ENCODE data around the gene DCTPP1. TPM values are rescaled to one million over a fixed set of nuclear protein-coding genes. Genes with fewer than 3 reads are reported as not detected.
A peak's percentile ranks its signal among the peaks of the same experiment; 100 is the strongest.

The DCTPP1 gene
- total RNA-seq, 4 donors from 2014 or later: 7.4 to 28.6 (median 22.7) TPM

- WGBS, 2 donors: 25 to 50% methylated on average over 2 of the region's 2 CpGs
- no peak for DNase-seq
These were observed 46.3 kb downstream of the DCTPP1 start for GRCh38 chr16:30383521-30383920.

GRCh38 chr16:30382111-30382881 lies 47.5 kb downstream of the DCTPP1 start, which contains the start of gene SEPTIN1:
Gene SEPTIN1, minus strand, starts transcription at chr16:30382561. Its CDS starts 19 bp downstream, at chr16:30382542.
- peak within 1 kb of the TSS in 2 of 4 donors; percentile 27 to 43 for H3K4me3 ChIP-seq
- no peaks in the 10 kb centered on the region for H3K36me3 ChIP-seq
- peaks cover 6 to 43% (median 10%) of the 10 kb centered on the region in 3 donors for H3K4me1 ChIP-seq
- no peaks in the 10 kb centered on the region for H3K9me3 ChIP-seq
- 46 to 49% methylated on average over 5 to 7 of the region's 12 CpGs for WGBS, 2 donors
- H3K27me3 ChIP-seq: no peaks in the 10 kb centered on the region
- peak within 1 kb of the TSS in 3 of 4 donors; percentile 19 to 60 (median 52) for H3K27ac ChIP-seq
- DNase-seq: no peak
- no peak for TF ChIP-seq CTCF (IDR thresholded peaks at IDR 0.05)
- peak in 1 of 4 donors; percentile 32 for TF ChIP-seq POLR2A (IDR thresholded peaks at IDR 0.05)
- intact Hi-C loops (cut with DNase I): no loop called here

More at GRCh38 chr16:30383521-30383920, 46.3 kb downstream of the DCTPP1 start:
- Histone ChIP-seq H3K4me3 (no peak overlapping the region), H3K27me3 (no peaks in the 10 kb centered on the region), H3K4me1 (peaks cover 5 to 34% (median 7%) of the 10 kb centered on the region in 3 donors), H3K27ac (no peak overlapping the region), H3K9me3 (no peaks in the 10 kb centered on the region), H3K36me3 (no peaks in the 10 kb centered on the region)
- TF ChIP-seq CTCF (IDR thresholded peaks at IDR 0.05): no peak
- no peak for TF ChIP-seq POLR2A (IDR thresholded peaks at IDR 0.05)
- intact Hi-C loops (cut with DNase I): no loop called here

GRCh38 chr16:30381291-30382041 lies 48.4 kb downstream of the DCTPP1 start:
- DNase-seq: no peak
- Histone ChIP-seq H3K36me3 (no peaks in the 10 kb centered on the region), H3K9me3 (no peaks in the 10 kb centered on the region), H3K4me1 (peaks cover 13 to 51% (median 16%) of the 10 kb centered on the region in 3 donors), H3K27ac (peak overlapping the region in 3 of 4 donors; percentile 19 to 60 (median 52)), H3K27me3 (no peaks in the 10 kb centered on the region), H3K4me3 (peak overlapping the region in 2 of 4 donors; percentile 27 to 43)
- intact Hi-C loops (cut with DNase I): no loop called here
- 68 to 70% methylated on average over 4 to 7 of the region's 13 CpGs for WGBS, 2 donors
- TF ChIP-seq POLR2A (IDR thresholded peaks at IDR 0.05): no peak
- TF ChIP-seq CTCF (IDR thresholded peaks at IDR 0.05): no peak

GRCh38 chr16:30380803-30381208 lies 49.0 kb downstream of the DCTPP1 start:
- Histone ChIP-seq H3K36me3 (no peaks in the 10 kb centered on the region), H3K27me3 (no peaks in the 10 kb centered on the region), H3K27ac (peak overlapping the region in 2 of 4 donors; percentile 52 to 60), H3K9me3 (no peaks in the 10 kb centered on the region), H3K4me3 (no peak overlapping the region), H3K4me1 (peaks cover 13 to 51% (median 16%) of the 10 kb centered on the region in 3 donors)
- intact Hi-C loops (cut with DNase I): no loop called here
- WGBS, 2 donors: 74 to 75% methylated on average over 4 to 5 of the region's 6 CpGs
- DNase-seq: no peak
- TF ChIP-seq POLR2A (IDR thresholded peaks at IDR 0.05) (no peak), CTCF (IDR thresholded peaks at IDR 0.05) (no peak)
